Left lung (tissue), 10 donors: ENCODE data around the gene CA10. TPM values are rescaled to one million over a fixed set of nuclear protein-coding genes. Genes with fewer than 3 reads are reported as not detected.

ENCODE experiments used
- ATAC-seq: fragments of 200-7000 bp; cut with Tn5 transposase; one replicate; pipeline ENCODE4 v1.9.1; 2020; ENCODE audit warnings: moderate library complexity
- DNase-seq, 4 donors: peaks; one replicate each; pipeline ENCODE4 v3.0.0-alpha.2; 2013 to 2020
- H3K27ac ChIP-seq, 2 donors: fragments of 200-600 bp; sonication (generic) in 1 of 2; one replicate each; pipeline versions ENCODE4 v1.5.0 to v1.8.0; 2020 to 2021
- H3K27me3 ChIP-seq, 2 donors: fragments of 200-600 bp; sonication (generic) in 1 of 2; one replicate each; pipeline versions ENCODE4 v1.5.0 to v1.8.0; 2020 to 2021
- H3K36me3 ChIP-seq, 2 donors: fragments of 200-600 bp; sonication (generic) in 1 of 2; one replicate each; pipeline versions ENCODE4 v1.5.0 to v1.8.0; 2020 to 2021
- H3K4me1 ChIP-seq, 2 donors: fragments of 200-600 bp; one replicate each; pipeline ENCODE4 v1.8.0; 2021
- H3K4me3 ChIP-seq, 2 donors: fragments of 200-600 bp; sonication (generic) in 1 of 2; one replicate each; pipeline versions ENCODE4 v1.5.0 to v1.8.0; 2020 to 2021; ENCODE audit warnings: mild to moderate bottlenecking in 1 of 2
- H3K9me3 ChIP-seq, 2 donors: fragments of 200-600 bp; sonication (generic) in 1 of 2; one replicate each; pipeline versions ENCODE4 v1.5.0 to v1.8.0; 2020 to 2021
- CTCF ChIP-seq, 2 donors: fragments of 200-600 bp; sonication (generic) in 1 of 2; IDR thresholded peaks; one replicate each; pipeline versions ENCODE4 v1.5.0 to v1.8.0; 2021; ENCODE audit warnings: antibody characterized with exemption in 2 of 2
- intact Hi-C, 2 donors: fragments of 100-400 bp; cut with DNase I; formaldehyde crosslinking; loops; one replicate each; pipeline versions ENCODE4 v1.11.2 to v1.14.2; 2022
- polyA plus RNA-seq, 6 donors: library from polyadenylated mRNA; unstranded; fragments of 120-200 nt; gene quantifications; one replicate each; pipeline ENCODE4 v1.2.1, GENCODE V29; 2013; ENCODE audit not compliant: insufficient read length in 6 of 6
- total RNA-seq, 2 donors: library from RNA; stranded (reverse); fragmentation: NEBNext Ultra II Directional; extraction: Animal tissue kit (Norgen Biotek cat#: 25700); gene quantifications; one replicate each; pipeline ENCODE4 v1.2.1, GENCODE V29; 2021
- donor health status: DM: no; HTN: yes; CAD: no.
- donor health status: DM: no; HTN: no; CAD: no.

CA10 gene
- total and polyA plus RNA-seq, 8 donors: 0.06 to 0.31 TPM; not detected in 6

- DNase-seq (no peak), ATAC-seq (no peak)
- TF ChIP-seq CTCF (IDR thresholded peaks at IDR 0.05): no peak
- no peaks in the 10 kb centered on the region for H3K4me1 ChIP-seq
- no peak overlapping the region for H3K4me3 ChIP-seq
- no peaks in the 10 kb centered on the region for H3K27me3 ChIP-seq
- no peaks in the 10 kb centered on the region for H3K36me3 ChIP-seq
- no peaks in the 10 kb centered on the region for H3K9me3 ChIP-seq
- intact Hi-C loops: no loop called here
- no peak overlapping the region for H3K27ac ChIP-seq
These were observed 475.2 kb downstream of the CA10 start for GRCh38 chr17:51683291-51683690.

GRCh38 chr17:51682115-51682514 lies 476.4 kb downstream of the CA10 start:
- no peak for TF ChIP-seq CTCF (IDR thresholded peaks at IDR 0.05)
- Histone ChIP-seq H3K9me3 (no peaks in the 10 kb centered on the region), H3K4me3 (no peak overlapping the region), H3K4me1 (no peaks in the 10 kb centered on the region), H3K36me3 (no peaks in the 10 kb centered on the region), H3K27me3 (no peaks in the 10 kb centered on the region), H3K27ac (no peak overlapping the region)
- no peak for DNase-seq
- ATAC-seq: no peak
- intact Hi-C loops: no loop called here

GRCh38 chr17:51677875-51678274 lies 480.6 kb downstream of the CA10 start:
- no peak overlapping the region for H3K27ac ChIP-seq
- no peaks in the 10 kb centered on the region for H3K4me1 ChIP-seq
- H3K9me3 ChIP-seq: no peaks in the 10 kb centered on the region
- no peaks in the 10 kb centered on the region for H3K36me3 ChIP-seq
- DNase-seq (no peak), ATAC-seq (no peak)
- intact Hi-C loops: no loop called here
- no peak overlapping the region for H3K4me3 ChIP-seq
- H3K27me3 ChIP-seq: no peaks in the 10 kb centered on the region
- TF ChIP-seq CTCF (IDR thresholded peaks at IDR 0.05): no peak

GRCh38 chr17:51676691-51677487 lies 481.6 kb downstream of the CA10 start:
- H3K4me3 ChIP-seq: no peak overlapping the region

More at GRCh38 chr17:51676691-51677487, 481.6 kb downstream of the CA10 start:
- Histone ChIP-seq H3K27me3 (no peaks in the 10 kb centered on the region), H3K27ac (no peak overlapping the region), H3K4me1 (no peaks in the 10 kb centered on the region), H3K9me3 (no peaks in the 10 kb centered on the region), H3K36me3 (no peaks in the 10 kb centered on the region)
- DNase-seq: no peak
- intact Hi-C loops: no loop called here
- TF ChIP-seq CTCF (IDR thresholded peaks at IDR 0.05): no peak
- ATAC-seq: no peak
